Activated CD8-positive, alpha-beta memory T cell treated with anti-CD3 and anti-CD28 coated beads, Interleukin-2, amount 10 ng/mL, durations not matched to agents 7 days and 5 days (primary cell): ENCODE results near the gene LRRN2. TPM values are rescaled to one million over a fixed set of nuclear protein-coding genes. Genes with fewer than 3 reads are reported as not detected.
A peak's percentile ranks its signal among the peaks of the same experiment; 100 is the strongest.

Experiments used
- ATAC-seq: fragments of 150-1000 bp; cut with Tn5 transposase; one replicate; pipeline ENCODE4 v1.10.0; 2021; ENCODE audit warnings: moderate library complexity
- CTCF ChIA-PET: fragments of 350-600 bp; sonication (Branson Sonifier 250); formaldehyde crosslinking; loops from one replicate; lab custom pipeline; 2021; ENCODE audit warnings: antibody characterized with exemption; lab: Charles Lee
- DNase-seq: peaks from one replicate; pipeline ENCODE4 v3.0.0-alpha.2; 2020
- H3K27ac Mint-ChIP-seq: one replicate; pipeline ENCODE4 v1.8.0; 2021; ENCODE audit warnings: mild to moderate bottlenecking, mixed read lengths
- H3K27me3 Mint-ChIP-seq: one replicate; pipeline ENCODE4 v1.8.0; 2021; ENCODE audit warnings: mixed read lengths
- H3K36me3 Mint-ChIP-seq: one replicate; pipeline ENCODE4 v1.8.0; 2021; ENCODE audit warnings: mild to moderate bottlenecking, mixed read lengths
- H3K4me1 Mint-ChIP-seq: one replicate; pipeline ENCODE4 v1.8.0; 2021; ENCODE audit warnings: mixed read lengths
- H3K4me3 Mint-ChIP-seq: one replicate; pipeline ENCODE4 v1.8.0; 2021; ENCODE audit warnings: mild to moderate bottlenecking, moderate library complexity, mixed read lengths
- H3K9me3 Mint-ChIP-seq: one replicate; pipeline ENCODE4 v1.8.0; 2022; ENCODE audit warnings: low read depth, mixed read lengths
- total RNA-seq, 2 experiments: library from RNA; stranded (reverse); gene quantifications; one replicate each; pipeline ENCODE4 v1.2.3, GENCODE V29; 2021

LRRN2 gene
- total RNA-seq, 2 experiments from 2014 or later: not detected

DNA sequence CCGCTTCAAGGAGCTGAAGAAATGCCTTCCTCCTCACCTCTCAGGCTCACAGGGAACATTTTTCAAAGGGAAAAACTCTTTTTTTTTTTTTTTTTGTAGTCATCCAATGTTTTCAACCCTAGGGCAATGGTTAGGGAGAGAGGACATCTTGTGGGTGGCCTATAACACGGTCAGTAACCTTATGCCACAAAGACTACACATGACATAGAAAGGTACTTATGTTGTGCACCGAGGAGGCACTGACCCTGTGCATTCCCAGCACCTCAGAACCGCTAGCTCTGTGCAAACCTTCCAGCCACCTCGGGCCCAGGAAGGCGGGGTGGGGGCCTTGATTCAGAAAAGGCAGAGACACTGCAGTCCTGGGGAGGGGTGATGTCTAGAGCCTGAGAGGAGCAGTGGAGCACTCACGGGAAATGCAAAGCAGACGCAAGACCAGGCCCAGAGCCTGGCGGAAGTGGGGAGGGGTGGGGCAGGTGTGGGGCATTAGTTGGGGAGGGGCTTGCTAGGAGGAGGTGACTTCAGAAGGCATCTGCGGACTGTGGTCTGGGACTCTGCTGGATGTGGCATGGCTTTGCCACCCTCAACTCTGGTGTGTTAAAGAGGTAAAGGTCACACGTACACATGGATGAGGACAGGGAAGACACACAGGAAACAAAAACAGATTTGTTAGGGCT is 100.7 kb downstream of the LRRN2 start:
- H3K4me1 Mint-ChIP-seq: peaks cover 11% of the 10 kb centered on the region

DNA sequence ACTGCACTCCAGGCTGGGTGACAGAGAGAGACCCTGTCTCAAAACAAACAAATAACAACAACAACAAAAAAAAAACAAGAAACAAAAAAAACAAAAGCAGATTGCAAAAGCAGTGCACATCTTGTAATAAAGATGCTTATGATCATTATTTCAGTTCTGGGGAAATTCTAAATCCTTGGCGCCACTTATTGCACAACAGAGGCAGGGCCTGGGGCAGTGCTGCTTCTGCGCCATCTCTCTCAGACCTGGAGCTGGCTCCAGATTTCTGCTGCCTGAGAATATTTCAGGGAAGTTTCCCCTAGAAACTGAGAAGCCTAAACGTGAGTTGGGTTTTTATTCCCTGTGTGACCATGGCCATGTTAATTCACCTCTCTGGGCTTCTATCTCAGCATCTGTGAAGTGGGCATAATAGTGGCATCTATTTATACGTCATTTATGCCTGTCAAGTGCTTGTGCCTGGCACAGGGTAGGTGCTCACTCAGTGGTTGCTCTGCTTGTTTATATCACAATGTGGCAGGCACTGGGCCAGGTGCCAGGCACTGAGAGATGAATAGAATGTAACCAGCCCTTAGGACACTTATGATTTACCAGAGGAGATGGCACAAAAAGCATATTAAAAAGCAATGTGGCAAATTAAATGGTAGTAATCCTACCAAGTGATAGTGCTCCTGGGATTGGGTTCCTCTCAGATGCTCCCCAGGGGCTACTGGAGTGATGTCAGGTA is 101.5 kb downstream of the LRRN2 start:
- Mint-ChIP-seq H3K27me3 (no peaks in the 10 kb centered on the region), H3K4me1 (peaks cover 18% of the 10 kb centered on the region), H3K9me3 (no peaks in the 10 kb centered on the region), H3K27ac (no peak overlapping the region), H3K36me3 (peaks cover 1% of the 10 kb centered on the region), H3K4me3 (no peak overlapping the region)
- ATAC-seq (no peak), DNase-seq (no peak)
- CTCF ChIA-PET: interaction anchor here (0.7 kb wide), 1 partner anchor 36 kb away, joined by 3 read pairs; no protein-coding TSS in a partner anchor

More for the DNA sequence above, 100.7 kb downstream of the LRRN2 start:
- Mint-ChIP-seq H3K27ac (peak overlapping the region; percentile 40), H3K4me3 (no peak overlapping the region), H3K36me3 (peaks cover 1% of the 10 kb centered on the region), H3K27me3 (no peaks in the 10 kb centered on the region), H3K9me3 (no peaks in the 10 kb centered on the region)
- CTCF ChIA-PET: no interaction called here
- ATAC-seq (peak; percentile 69), DNase-seq (peak; percentile 63)

DNA sequence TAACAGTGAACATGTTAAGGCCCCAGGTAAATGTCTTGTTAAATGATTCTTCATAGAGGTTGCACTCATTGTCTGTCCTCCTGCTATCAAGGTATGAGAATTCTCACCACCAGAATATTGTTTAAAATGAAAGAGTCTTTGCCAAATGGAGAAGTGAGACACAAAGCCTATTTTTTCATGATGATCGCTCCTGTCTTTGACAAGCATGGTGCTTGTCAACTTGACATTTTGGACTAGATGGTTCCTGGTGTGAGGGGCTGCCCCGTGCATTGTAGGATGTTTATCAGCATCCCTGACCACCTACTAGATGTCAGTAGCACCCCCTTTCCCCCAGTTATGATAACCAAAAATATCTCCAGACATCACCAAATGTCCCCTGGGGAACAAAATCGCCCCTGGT is 103.8 kb downstream of the LRRN2 start:
- DNase-seq: no peak
- H3K27ac Mint-ChIP-seq: no peak overlapping the region
- no peaks in the 10 kb centered on the region for H3K27me3 Mint-ChIP-seq
- H3K9me3 Mint-ChIP-seq: no peaks in the 10 kb centered on the region
- no peak overlapping the region for H3K4me3 Mint-ChIP-seq
- no peak for ATAC-seq
- peaks cover 1% of the 10 kb centered on the region for H3K36me3 Mint-ChIP-seq
- CTCF ChIA-PET: interaction anchor here (4.3 to 9.5 kb wide), 2 partner anchors 16 to 225 kb away, joined by 21 to 53 read pairs; no protein-coding TSS in a partner anchor
- peaks cover 30% of the 10 kb centered on the region for H3K4me1 Mint-ChIP-seq

DNA sequence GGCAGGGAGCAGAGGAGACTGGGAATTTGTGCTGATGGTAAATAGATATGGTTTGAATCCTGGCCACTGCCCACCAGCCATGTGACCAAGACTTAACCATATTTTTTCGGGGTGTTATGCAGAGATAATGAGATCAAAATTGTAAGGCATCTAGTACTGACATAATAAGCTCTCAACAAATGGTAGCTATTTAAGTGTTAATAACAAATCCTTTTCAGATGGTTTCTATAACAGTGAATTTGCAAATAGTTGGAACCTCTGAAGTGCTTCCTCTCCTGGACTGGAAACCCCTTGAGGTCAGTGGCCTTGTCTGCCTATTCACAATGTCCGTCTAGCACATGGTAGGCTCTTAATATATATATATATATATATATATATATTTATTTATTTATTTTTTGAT is 104.7 kb downstream of the LRRN2 start:
- CTCF ChIA-PET: interaction anchor here (4.3 to 9.5 kb wide), 2 partner anchors 15 to 226 kb away, joined by 21 to 53 read pairs; no protein-coding TSS in a partner anchor
- H3K36me3 Mint-ChIP-seq: peaks cover 1% of the 10 kb centered on the region

DNA sequence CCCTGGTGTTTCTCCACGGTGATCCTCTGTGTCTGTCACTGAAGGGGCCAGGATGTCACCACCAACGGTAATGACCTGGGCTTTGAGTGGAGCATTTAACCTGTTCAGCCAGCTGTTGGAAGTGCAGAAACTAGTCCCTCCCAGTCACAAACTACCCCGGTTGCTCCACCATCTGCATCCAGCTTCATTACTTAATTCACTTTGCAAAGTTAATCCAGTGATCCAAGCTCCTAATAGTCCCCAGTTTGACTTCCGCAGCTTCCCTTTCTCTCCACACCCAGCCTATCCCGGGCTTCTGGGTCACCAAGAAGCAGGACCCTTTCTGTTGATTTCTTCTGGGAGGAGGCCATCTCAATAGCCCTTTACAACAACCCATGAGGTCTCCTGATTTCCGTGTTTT is 105.9 kb downstream of the LRRN2 start:
- no peak for ATAC-seq
- peaks cover 1% of the 10 kb centered on the region for H3K36me3 Mint-ChIP-seq
- peak overlapping the region; percentile 69 for H3K4me3 Mint-ChIP-seq
- H3K27me3 Mint-ChIP-seq: no peaks in the 10 kb centered on the region
- H3K4me1 Mint-ChIP-seq: peaks cover 23% of the 10 kb centered on the region
- no peaks in the 10 kb centered on the region for H3K9me3 Mint-ChIP-seq
- DNase-seq: no peak
- H3K27ac Mint-ChIP-seq: peak overlapping the region; percentile 86
- CTCF ChIA-PET: interaction anchor here (0.6 to 9.5 kb wide), 5 partner anchors 14 to 905 kb away, joined by 3 to 53 read pairs (median 17); no protein-coding TSS in a partner anchor

More for the DNA sequence above, 104.7 kb downstream of the LRRN2 start:
- ATAC-seq (no peak), DNase-seq (no peak)
- no peaks in the 10 kb centered on the region for H3K27me3 Mint-ChIP-seq
- no peak overlapping the region for H3K27ac Mint-ChIP-seq
- H3K4me1 Mint-ChIP-seq: peaks cover 30% of the 10 kb centered on the region
- no peaks in the 10 kb centered on the region for H3K9me3 Mint-ChIP-seq
- H3K4me3 Mint-ChIP-seq: no peak overlapping the region

DNA sequence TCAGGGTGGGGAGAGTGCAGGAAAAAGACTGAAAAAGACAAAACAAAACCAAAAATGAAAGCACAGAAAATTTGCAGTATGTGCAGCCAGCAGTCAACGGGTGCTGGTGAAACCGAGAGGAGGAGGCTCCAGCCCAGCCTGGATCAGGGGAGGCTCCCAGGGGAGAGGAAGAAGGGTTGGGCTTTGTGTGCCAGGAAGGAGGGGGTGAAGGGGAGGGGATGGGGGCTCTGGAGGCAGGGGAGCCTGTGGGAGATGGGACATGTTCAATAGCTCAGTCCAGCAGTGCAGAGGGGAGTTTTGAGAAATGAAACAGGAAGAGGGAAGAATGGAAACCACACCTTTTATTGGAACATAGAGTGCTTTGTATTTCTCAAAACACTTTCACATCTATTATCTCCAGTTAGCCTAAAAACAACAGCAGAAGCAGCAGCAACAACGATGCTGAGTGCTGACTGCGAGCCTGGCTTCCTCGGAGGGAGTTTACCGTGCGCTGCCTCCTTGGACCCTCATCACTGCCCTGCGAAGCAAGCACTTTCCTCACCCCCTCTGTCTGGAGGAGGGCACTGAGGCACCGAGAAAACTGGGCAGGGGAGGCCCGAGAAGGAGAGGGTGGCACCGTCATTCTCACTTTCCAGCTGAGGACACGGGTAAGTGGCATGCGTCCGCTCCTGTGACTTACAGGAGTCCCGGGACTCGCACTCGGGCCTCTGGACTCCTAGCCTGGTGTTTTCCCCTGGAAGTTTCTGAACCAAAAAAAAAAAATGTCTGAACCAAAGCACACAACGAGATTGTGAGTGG is 106.5 kb downstream of the LRRN2 start:
- H3K4me3 Mint-ChIP-seq: peak overlapping the region; percentile 69
- DNase-seq (peak; percentile 68), ATAC-seq (peak; percentile 79)
- H3K36me3 Mint-ChIP-seq: peaks cover 1% of the 10 kb centered on the region
- CTCF ChIA-PET: interaction anchor here (0.5 to 9.5 kb wide), 8 partner anchors 10 to 905 kb away, joined by 3 to 53 read pairs (median 7); no protein-coding TSS in a partner anchor
- H3K27me3 Mint-ChIP-seq: no peaks in the 10 kb centered on the region
- H3K9me3 Mint-ChIP-seq: no peaks in the 10 kb centered on the region
- H3K4me1 Mint-ChIP-seq: peaks cover 23% of the 10 kb centered on the region
- peak overlapping the region; percentile 86 for H3K27ac Mint-ChIP-seq

DNA sequence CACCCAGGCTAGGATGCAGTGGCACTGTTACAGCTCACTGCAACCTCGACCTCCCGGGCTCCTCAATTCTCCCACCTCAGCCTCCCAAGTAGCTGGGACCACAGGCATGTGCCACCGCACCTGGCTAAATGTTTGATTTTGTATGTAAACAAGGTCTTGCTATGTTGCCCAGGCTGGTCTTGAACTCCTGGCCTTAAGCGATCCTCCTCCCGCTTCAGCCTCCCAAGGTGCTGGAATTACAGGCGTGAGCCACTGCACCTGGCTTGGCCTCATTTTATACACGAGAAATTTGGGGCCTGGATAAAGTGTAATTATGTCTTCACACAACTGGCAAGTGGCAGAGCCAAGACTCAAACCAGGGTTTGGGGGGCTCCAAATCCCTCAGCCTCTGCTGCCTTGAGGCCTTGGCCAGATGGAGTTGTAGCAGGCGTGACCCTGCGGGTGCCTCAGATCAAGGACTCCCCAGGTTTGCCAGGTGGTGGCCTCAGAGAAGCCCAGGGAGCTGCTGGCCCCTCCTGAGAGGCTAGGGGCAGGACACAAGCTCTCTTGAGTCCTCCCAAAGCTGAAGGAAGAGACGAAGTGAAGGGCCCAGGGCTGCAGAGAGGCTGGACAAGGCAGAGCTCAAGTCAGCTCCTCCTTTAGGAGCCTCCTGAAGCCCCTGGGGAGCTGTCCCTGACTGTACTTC is 107.6 kb downstream of the LRRN2 start:
- CTCF ChIA-PET: interaction anchor here (1.1 to 9.5 kb wide), 4 partner anchors 9 to 229 kb away, joined by 5 to 53 read pairs (median 13); no protein-coding TSS in a partner anchor
- H3K9me3 Mint-ChIP-seq: no peaks in the 10 kb centered on the region
- peak overlapping the region; percentile 86 for H3K27ac Mint-ChIP-seq
- H3K27me3 Mint-ChIP-seq: no peaks in the 10 kb centered on the region
- peaks cover 1% of the 10 kb centered on the region for H3K36me3 Mint-ChIP-seq
- DNase-seq (no peak), ATAC-seq (no peak)
- H3K4me1 Mint-ChIP-seq: peaks cover 23% of the 10 kb centered on the region
- H3K4me3 Mint-ChIP-seq: no peak overlapping the region

DNA sequence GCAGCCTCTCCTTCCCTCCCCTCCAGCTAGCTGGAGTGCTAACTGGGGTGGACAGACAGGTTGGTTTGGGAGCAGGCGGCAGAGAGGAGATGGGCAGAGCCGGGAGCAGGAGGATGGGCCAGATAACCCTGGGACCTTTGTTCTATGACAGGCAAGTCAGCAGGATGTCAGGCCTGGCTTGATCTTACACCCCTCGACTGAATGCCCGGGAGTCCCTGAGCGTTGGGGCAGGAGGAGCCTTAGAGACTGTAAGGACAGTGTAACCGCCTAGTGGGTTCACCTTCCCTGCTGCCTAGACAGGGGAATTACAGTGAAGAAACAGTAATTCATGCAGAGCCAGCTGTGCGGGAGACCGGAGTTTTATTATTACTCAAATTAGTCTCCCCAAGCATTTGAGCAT is 109.1 kb downstream of the LRRN2 start:
- Mint-ChIP-seq H3K4me3 (no peak overlapping the region), H3K27me3 (no peaks in the 10 kb centered on the region), H3K9me3 (no peaks in the 10 kb centered on the region), H3K4me1 (peaks cover 23% of the 10 kb centered on the region), H3K36me3 (no peaks in the 10 kb centered on the region), H3K27ac (no peak overlapping the region)
- ATAC-seq: no peak
- DNase-seq: no peak
- CTCF ChIA-PET: interaction anchor here (9.5 kb wide), 1 partner anchor 230 kb away, joined by 53 read pairs; no protein-coding TSS in a partner anchor

DNA sequence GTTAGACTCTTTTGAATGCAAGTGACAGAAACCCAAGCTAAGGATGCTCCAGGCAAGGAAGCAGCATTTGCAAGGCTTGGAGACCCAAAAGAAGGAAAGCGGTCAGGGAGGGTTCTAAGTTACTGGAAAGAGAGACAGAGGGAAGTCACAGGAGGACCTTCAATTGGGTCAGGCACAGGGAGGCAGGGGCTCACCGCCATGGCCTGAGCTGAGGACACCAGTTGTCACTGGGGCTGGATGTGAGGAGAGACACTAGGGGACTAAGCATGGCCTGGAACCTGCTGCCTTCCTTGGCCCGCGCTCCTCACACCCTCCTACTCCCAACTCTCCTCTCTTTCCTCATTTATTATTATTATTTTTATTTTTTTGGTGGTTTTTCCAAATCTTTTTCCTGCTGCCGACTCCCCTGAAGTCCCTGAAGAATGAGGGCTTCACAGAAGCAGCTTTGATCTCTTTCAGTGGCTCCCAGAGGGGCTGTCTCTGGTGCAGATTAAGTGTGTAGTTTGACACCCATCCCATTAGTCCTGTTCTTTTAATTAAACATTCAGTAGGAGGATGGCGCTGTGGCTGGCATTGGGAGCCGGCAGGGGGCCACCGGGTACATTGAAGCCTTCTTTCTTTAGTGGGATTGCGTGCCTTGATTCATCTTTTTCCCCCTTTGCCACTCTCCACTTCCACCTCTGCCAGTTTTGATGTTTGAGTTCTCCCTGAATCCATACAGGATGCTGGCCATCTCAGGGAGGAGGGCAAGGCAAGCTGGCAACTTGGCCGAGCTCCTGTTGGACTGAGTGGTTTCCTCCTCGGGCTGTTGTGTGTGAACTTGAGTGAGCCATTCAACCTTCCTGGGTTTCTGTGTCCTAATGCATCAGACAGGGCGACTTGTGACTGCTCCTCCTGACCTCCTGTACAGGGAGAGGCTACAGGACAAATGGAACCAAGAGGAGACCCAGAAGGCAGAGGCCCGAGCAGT is 110.0 kb downstream of the LRRN2 start:
- no peak overlapping the region for H3K4me3 Mint-ChIP-seq
- CTCF ChIA-PET: interaction anchor here (9.5 kb wide), 1 partner anchor 231 kb away, joined by 53 read pairs; no protein-coding TSS in a partner anchor
- no peak overlapping the region for H3K27ac Mint-ChIP-seq
- peaks cover 23% of the 10 kb centered on the region for H3K4me1 Mint-ChIP-seq
- DNase-seq: no peak
- H3K9me3 Mint-ChIP-seq: no peaks in the 10 kb centered on the region
- no peaks in the 10 kb centered on the region for H3K27me3 Mint-ChIP-seq
- no peaks in the 10 kb centered on the region for H3K36me3 Mint-ChIP-seq
- ATAC-seq: no peak

DNA sequence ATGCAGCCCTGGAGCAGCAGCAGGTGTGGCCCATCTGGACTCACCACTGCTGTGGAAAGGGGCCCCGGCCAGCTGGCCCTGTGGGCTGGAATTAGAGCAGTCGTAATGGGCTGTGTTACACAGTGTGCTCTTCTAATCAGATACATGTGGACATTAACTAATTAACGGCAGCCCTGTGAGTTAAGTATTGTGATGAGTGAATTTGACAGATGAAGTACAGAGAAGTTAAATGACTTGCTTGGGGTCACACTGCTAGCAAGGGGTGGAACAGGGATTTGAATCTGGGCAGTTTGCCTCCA is 110.7 kb downstream of the LRRN2 start:
- H3K9me3 Mint-ChIP-seq: no peaks in the 10 kb centered on the region
- H3K4me3 Mint-ChIP-seq: no peak overlapping the region

DNA sequence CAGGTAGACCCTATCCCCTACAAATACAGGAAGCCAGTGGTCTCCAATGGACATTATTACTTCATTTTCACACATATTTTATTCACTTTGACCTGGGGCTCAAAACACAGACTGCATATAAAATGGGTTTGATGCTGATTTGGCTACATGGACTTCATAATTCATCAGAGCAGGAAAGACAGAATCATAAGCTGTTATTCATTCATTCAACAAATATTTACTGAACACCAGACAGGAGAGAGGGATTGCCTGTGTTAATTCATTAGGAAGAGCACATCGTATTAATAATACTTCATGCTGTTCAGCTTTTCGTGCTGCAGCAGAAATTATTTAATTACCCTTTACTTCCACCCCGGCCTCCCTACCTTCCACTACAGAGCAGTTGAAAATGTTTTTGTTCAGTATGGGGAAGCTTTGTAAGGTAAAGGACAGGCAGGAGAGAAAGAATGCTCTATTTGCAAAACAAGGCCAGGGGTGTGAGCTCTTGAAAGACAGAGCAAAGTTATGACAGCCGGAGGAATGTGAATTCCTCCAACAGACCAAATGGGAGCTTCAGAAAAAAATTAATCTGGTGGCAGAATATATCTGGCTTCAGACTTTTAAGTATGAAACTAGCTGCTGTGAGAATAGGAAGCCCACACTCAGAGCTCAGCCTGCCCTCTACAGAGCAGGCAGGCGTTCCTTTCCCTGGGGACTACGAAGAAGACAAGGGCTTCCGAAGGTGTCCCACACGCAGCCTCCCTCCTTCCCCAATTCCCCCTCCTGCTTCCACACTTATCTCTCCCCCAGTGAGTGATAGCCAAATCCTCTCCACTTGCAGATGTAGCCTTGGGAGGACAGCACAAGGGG is 111.3 kb downstream of the LRRN2 start:
- Mint-ChIP-seq H3K4me3 (no peak overlapping the region), H3K36me3 (peaks cover 2% of the 10 kb centered on the region), H3K4me1 (peaks cover 13% of the 10 kb centered on the region), H3K9me3 (no peaks in the 10 kb centered on the region), H3K27me3 (no peaks in the 10 kb centered on the region), H3K27ac (no peak overlapping the region)
- CTCF ChIA-PET: interaction anchor here (1.3 to 9.5 kb wide), 2 partner anchors 9 to 233 kb away, joined by 9 to 53 read pairs; no protein-coding TSS in a partner anchor
- no peak for DNase-seq
- ATAC-seq: no peak

More for the DNA sequence above, 110.7 kb downstream of the LRRN2 start:
- H3K27me3 Mint-ChIP-seq: no peaks in the 10 kb centered on the region
- ATAC-seq: no peak
- DNase-seq: no peak
- no peak overlapping the region for H3K27ac Mint-ChIP-seq
- peaks cover 19% of the 10 kb centered on the region for H3K4me1 Mint-ChIP-seq
- H3K36me3 Mint-ChIP-seq: peaks cover 2% of the 10 kb centered on the region
- CTCF ChIA-PET: interaction anchor here (1.3 to 9.5 kb wide), 2 partner anchors 9 to 232 kb away, joined by 9 to 53 read pairs; no protein-coding TSS in a partner anchor
